ENCODE results near the gene PTTG1IP.

- TF ChIP-seq CTCF (IDR thresholded peaks at IDR 0.05) (no peak), POLR2A (IDR thresholded peaks at IDR 0.05) (no peak)
These were observed 35.2 kb downstream of the PTTG1IP start for GRCh38 chr21:44838039-44838895.
